ENCODE measurements around the gene SART3. TPM values are rescaled to one million over a fixed set of nuclear protein-coding genes. Genes with fewer than 3 reads are reported as not detected.

Gene SART3
- total RNA-seq, 1 donor from 2014 or later, result 82.5 TPM

DNA sequence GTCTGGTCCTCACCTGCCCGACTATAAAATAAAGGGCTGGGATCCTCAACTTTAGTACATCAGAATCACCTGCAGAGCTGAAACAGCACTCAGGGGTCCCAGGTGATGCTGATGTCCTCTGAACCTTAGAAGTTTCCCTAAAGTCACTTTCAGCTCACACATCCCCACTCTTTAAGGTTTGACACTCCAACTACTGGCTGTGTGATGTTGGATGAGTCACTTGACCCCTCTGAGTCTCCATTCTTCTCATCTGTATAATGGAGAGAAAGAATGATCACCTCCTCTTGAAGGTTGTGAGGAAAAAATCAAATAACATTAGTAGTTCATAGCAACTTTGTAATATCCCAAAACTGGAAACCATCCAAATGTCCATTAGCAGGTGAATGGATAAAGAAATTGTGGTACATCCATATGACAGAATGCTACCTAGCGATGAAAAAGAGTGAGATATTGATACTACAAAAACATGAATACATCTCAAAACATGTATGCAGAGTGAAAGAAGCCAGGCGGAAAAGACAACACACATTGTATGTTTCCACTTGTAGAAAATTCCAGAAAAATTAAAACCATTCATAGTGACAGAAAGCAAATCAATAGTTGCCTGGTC, 23.6 kb upstream of the SART3 start:
- H3K36me3 Mint-ChIP-seq, result no peaks in the 10 kb centered on the region
- H3K27ac Mint-ChIP-seq, result no peak overlapping the region
- H3K27me3 Mint-ChIP-seq (ENCODE audit: low read depth), result no peaks in the 10 kb centered on the region
- DNase-seq (ENCODE audit: low spot score in 2 of 2, unreplicated experiment in 2 of 2), result no peak
- peaks cover 4% of the 10 kb centered on the region for H3K9me3 Mint-ChIP-seq
- H3K4me1 Mint-ChIP-seq, result peaks cover 24% of the 10 kb centered on the region
- TF ChIP-seq, protein P1, sequence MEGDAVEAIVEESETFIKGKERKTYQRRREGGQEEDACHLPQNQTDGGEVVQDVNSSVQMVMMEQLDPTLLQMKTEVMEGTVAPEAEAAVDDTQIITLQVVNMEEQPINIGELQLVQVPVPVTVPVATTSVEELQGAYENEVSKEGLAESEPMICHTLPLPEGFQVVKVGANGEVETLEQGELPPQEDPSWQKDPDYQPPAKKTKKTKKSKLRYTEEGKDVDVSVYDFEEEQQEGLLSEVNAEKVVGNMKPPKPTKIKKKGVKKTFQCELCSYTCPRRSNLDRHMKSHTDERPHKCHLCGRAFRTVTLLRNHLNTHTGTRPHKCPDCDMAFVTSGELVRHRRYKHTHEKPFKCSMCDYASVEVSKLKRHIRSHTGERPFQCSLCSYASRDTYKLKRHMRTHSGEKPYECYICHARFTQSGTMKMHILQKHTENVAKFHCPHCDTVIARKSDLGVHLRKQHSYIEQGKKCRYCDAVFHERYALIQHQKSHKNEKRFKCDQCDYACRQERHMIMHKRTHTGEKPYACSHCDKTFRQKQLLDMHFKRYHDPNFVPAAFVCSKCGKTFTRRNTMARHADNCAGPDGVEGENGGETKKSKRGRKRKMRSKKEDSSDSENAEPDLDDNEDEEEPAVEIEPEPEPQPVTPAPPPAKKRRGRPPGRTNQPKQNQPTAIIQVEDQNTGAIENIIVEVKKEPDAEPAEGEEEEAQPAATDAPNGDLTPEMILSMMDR (IDR thresholded peaks at IDR 0.05; ENCODE audit: unreplicated experiment), result no peak
- H3K4me3 Mint-ChIP-seq, result no peak overlapping the region

DNA sequence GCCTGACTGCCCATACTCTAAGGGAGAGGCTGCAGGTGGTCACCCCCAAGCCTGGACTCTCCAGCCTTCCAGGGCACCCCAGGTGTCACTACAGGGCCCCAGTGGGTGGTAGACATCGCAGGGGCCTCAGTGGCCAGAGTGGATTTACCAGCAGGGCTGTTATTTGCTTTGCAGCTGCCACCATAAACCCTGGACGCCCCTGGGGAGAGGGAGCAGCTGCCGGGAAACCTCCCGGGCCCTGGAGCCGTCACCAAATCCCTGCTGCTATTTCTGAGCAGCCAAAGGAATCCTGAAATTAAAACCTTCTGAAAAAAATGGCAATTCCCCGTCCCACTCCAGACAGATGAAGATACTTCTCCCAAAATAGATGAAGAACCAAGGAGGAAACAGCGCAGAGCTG, 23.0 kb upstream of the SART3 start:
- peaks cover 9% of the 10 kb centered on the region for H3K9me3 Mint-ChIP-seq
- H3K4me1 Mint-ChIP-seq, result peaks cover 25% of the 10 kb centered on the region
- no peak overlapping the region for H3K4me3 Mint-ChIP-seq
- H3K36me3 Mint-ChIP-seq, result no peaks in the 10 kb centered on the region
- no peaks in the 10 kb centered on the region for H3K27me3 Mint-ChIP-seq (ENCODE audit: low read depth)
- peak overlapping the region; percentile 8 for H3K27ac Mint-ChIP-seq
- DNase-seq (ENCODE audit: low spot score in 2 of 2, unreplicated experiment in 2 of 2), result no peak
- TF ChIP-seq, protein P1 (IDR thresholded peaks at IDR 0.05; ENCODE audit: unreplicated experiment), result no peak

DNA sequence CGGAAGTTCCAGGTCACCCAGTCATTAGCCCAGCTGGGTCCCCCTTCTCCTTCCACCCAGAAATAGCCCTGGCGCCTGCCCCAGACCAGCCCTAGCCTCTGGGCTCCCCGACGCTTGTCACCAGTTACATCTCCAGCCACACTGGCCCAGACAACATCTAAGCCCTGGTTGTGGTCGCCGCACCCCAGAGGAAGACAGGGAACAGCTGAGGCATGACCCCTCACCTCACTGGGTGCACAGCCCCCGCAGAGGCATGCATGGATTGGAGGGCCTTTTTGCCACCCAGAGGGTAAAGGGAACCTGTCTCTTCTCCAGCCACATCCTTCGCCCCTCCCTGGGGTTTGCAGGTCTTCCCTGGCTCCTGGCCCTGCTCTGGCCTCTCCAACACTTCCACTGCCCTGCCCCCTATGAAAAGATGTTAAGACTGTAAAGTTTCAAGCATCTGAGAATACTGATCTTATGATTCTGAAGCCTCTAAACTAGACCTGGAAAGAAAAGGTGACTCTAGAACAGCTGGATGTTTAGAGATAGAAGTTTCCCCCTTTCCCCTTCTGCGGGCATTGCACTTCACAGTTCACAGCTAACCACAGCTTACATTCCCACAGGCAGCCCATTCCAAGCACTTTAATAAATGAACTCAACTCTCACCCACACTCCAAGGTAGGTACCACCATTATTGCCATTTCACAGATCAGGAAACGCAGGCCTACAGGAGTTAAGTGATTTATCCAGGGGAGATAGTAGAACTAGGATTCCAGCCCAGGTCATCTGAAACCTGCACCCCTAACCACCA, 22.2 kb upstream of the SART3 start:
- H3K4me1 Mint-ChIP-seq, result peaks cover 23% of the 10 kb centered on the region
- peak overlapping the region; percentile 76 for H3K27ac Mint-ChIP-seq
- no peaks in the 10 kb centered on the region for H3K36me3 Mint-ChIP-seq
- no peak overlapping the region for H3K4me3 Mint-ChIP-seq
- no peaks in the 10 kb centered on the region for H3K27me3 Mint-ChIP-seq (ENCODE audit: low read depth)
- TF ChIP-seq, protein P1 (IDR thresholded peaks at IDR 0.05; ENCODE audit: unreplicated experiment), result no peak
- peaks cover 13% of the 10 kb centered on the region for H3K9me3 Mint-ChIP-seq
- no peak for DNase-seq (ENCODE audit: low spot score in 2 of 2, unreplicated experiment in 2 of 2)

DNA sequence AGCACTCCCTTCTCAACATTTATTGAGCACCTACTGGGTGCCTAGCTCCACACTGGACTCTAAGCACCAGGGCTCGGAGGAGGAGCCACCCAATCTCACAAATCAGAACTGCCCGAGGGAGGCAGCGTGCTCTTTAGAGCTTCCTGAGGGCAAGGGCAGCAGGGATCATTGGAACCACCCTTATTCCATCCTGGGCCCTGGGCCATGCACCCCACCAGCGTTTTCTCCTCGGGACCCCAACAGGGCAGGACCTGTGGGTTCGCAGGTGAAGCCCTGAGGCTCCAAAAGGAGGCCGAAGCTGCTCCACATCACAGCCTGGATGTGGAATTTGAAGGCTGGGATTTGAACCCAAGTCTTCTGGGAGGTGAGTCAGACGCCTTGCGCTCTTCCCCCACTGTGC, 21.5 kb upstream of the SART3 start:
- no peaks in the 10 kb centered on the region for H3K36me3 Mint-ChIP-seq
- H3K4me3 Mint-ChIP-seq, result no peak overlapping the region
- H3K4me1 Mint-ChIP-seq, result peaks cover 23% of the 10 kb centered on the region
- peaks cover 13% of the 10 kb centered on the region for H3K9me3 Mint-ChIP-seq
- DNase-seq (ENCODE audit: low spot score in 2 of 2, unreplicated experiment in 2 of 2), result no peak
- TF ChIP-seq, protein P1 (IDR thresholded peaks at IDR 0.05; ENCODE audit: unreplicated experiment), result no peak
- H3K27me3 Mint-ChIP-seq (ENCODE audit: low read depth), result no peaks in the 10 kb centered on the region
- H3K27ac Mint-ChIP-seq, result no peak overlapping the region

DNA sequence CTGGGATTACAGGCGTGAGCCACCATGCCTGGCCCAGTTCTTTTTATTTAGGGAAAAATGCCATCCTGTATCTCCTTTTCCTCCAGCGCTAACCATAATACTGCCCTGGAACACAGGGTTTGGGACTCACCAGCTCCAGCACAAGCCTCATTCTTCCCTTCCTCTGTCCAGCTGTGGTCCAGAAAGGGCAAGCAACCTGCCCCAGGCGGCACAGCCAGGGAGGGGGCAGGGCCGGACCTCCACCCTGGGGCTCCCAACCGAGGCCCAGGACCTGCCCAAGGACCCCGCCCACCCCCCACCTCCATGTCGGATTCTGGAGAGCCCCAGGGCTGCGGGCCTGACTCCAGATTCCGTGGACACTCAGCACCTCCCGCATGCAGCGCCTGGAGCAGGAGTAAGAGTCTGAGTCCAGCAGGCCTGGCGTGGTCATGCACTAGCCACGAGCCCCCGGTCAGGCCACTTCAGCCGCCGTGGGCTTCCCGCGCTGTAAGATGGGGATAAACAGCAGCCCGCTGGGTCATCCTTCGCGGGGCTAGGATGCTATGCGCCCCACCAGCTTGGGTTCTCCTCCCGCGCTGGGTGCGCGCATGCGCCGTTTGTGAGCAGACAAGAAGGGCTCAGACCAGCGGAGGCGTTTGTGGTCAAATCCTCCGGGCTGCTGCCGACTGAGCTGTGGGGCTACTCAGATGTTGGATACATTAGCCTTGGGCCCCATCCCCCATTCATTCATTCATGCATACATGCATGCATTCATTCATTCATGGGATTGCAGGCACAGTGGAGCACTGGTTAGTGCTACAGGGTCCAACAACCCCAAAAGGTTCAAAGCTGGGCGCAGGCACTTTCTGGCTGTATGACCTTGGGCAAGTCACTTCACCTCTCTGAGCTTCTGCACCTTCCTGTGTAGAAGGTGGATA, 20.6 kb upstream of the SART3 start:
- DNase-seq (ENCODE audit: low spot score in 2 of 2, unreplicated experiment in 2 of 2), result no peak
- Mint-ChIP-seq H3K4me3 (no peak overlapping the region), H3K27ac (no peak overlapping the region), H3K4me1 (peaks cover 23% of the 10 kb centered on the region), H3K36me3 (no peaks in the 10 kb centered on the region), H3K9me3 (peaks cover 13% of the 10 kb centered on the region), H3K27me3 (ENCODE audit: low read depth) (no peaks in the 10 kb centered on the region)
- TF ChIP-seq, protein P1 (IDR thresholded peaks at IDR 0.05; ENCODE audit: unreplicated experiment), result no peak
